B cell (primary cell): ENCODE data around the gene SHB. TPM values are rescaled to one million over a fixed set of nuclear protein-coding genes. Genes with fewer than 3 reads are reported as not detected.

ENCODE experiments used
- ATAC-seq: fragments of 200-7000 bp; cut with Tn5 transposase; one replicate; pipeline ENCODE4 v1.10.0; 2021; ENCODE audit warnings: low read depth, mild to moderate bottlenecking, moderate number of reproducible peaks, moderate library complexity
- CTCF ChIA-PET: fragments of 350-600 bp; sonication (Branson Sonifier 250); formaldehyde crosslinking; loops from one replicate; lab custom pipeline; 2021; ENCODE audit warnings: antibody characterized with exemption, inconsistent platforms; lab: Charles Lee
- POLR2A ChIA-PET: fragments of 350-600 bp; sonication (Branson Sonifier 250); formaldehyde crosslinking; loops from one replicate; lab custom pipeline; 2021; ENCODE audit warnings: antibody characterized with exemption; lab: Charles Lee
- DNase-seq: peaks from one replicate; pipeline ENCODE4 v3.0.0; 2013
- H2AFZ ChIP-seq: 2 replicates; pipeline ENCODE4 v1.6.1; 2012; ENCODE audit warnings: mild to moderate bottlenecking, low read depth, low read length; ENCODE audit not compliant: insufficient read depth, poor library complexity, severe bottlenecking
- H3K27ac ChIP-seq, 2 donors: 1 replicate in 1 of 2; 2 replicates in 1 of 2; pipeline ENCODE4 v1.5.1; 2012 to 2013; ENCODE audit warnings: low read length in 2 of 2, mild to moderate bottlenecking in 2 of 2, moderate library complexity in 1 of 2
- H3K27me3 ChIP-seq, 4 experiments: fragments of 200-600 bp in 1 of 4; sonication (generic) in 1 of 4; replicated peaks in 1 of 4; 1 replicate in 2 of 4; 2 replicates in 2 of 4; pipeline versions ENCODE4 v1.6.1 to v1.7.0; 2013 to 2016; ENCODE audit warnings: low read length in 3 of 4, mild to moderate bottlenecking in 2 of 4, mixed read lengths in 1 of 4, moderate library complexity in 1 of 4; ENCODE audit not compliant: insufficient read depth in 4 of 4, control insufficient read depth in 3 of 4; ENCODE audit errors: control extremely low read depth in 1 of 4
- H3K36me3 ChIP-seq, 2 experiments: replicated peaks in 1 of 2; 1 replicate in 1 of 2; 2 replicates in 1 of 2; pipeline versions ENCODE4 v1.6.1 to v1.7.1; 2013; ENCODE audit warnings: low read length in 1 of 2; ENCODE audit not compliant: insufficient read depth in 2 of 2, control insufficient read depth in 1 of 2; ENCODE audit errors: control extremely low read depth in 1 of 2, extremely low read depth in 1 of 2
- H3K4me1 ChIP-seq, 2 donors: fragments of 200-600 bp in 1 of 2; sonication (generic) in 1 of 2; 1 replicate in 1 of 2; 2 replicates in 1 of 2; pipeline versions ENCODE4 v1.5.1 to v1.6.1; 2013 to 2017; ENCODE audit warnings: low read length in 2 of 2; ENCODE audit not compliant: control insufficient read depth in 2 of 2, insufficient read depth in 2 of 2
- H3K4me2 ChIP-seq: replicated peaks from 2 replicates; pipeline ENCODE3; 2012; ENCODE audit warnings: mild to moderate bottlenecking, low read depth, low read length; ENCODE audit not compliant: poor library complexity, severe bottlenecking
- H3K4me3 ChIP-seq, 5 experiments: fragments of 200-600 bp in 1 of 5; sonication (generic) in 1 of 5; 1 replicate in 3 of 5; 2 replicates in 2 of 5; pipeline versions ENCODE4 v1.5.1 to v1.7.0; 2011 to 2016; ENCODE audit warnings: low read length in 4 of 5, mild to moderate bottlenecking in 4 of 5, low read depth in 2 of 5, control low read depth in 1 of 5, moderate library complexity in 1 of 5; ENCODE audit not compliant: insufficient read depth in 1 of 5; ENCODE audit errors: control extremely low read depth in 1 of 5, extremely low read depth in 1 of 5
- H3K79me2 ChIP-seq: fragments of 200-600 bp; sonication (generic); one replicate; pipeline ENCODE4 v1.6.0; 2016; ENCODE audit warnings: low read length; ENCODE audit not compliant: control insufficient read depth, insufficient read depth
- H3K9ac ChIP-seq: fragments of 200-600 bp; sonication (generic); 2 replicates; pipeline ENCODE4 v1.6.1; 2017; ENCODE audit warnings: mild to moderate bottlenecking, low read length, moderate library complexity
- H3K9me3 ChIP-seq, 3 donors: one replicate each; pipeline versions ENCODE4 v1.6.1 to v1.7.1; 2013; ENCODE audit warnings: low read length in 2 of 3; ENCODE audit not compliant: control insufficient read depth in 2 of 3, insufficient read depth in 1 of 3; ENCODE audit errors: control extremely low read depth in 1 of 3
- H4K20me1 ChIP-seq: 2 replicates; pipeline ENCODE4 v1.6.0; 2012; ENCODE audit warnings: mild to moderate bottlenecking, low read length; ENCODE audit not compliant: insufficient read depth, control insufficient read depth, poor library complexity, severe bottlenecking
- H3K27ac Mint-ChIP-seq: one replicate; pipeline ENCODE4 v1.8.0; 2021; ENCODE audit warnings: mixed read lengths
- H3K27me3 Mint-ChIP-seq: one replicate; pipeline ENCODE4 v1.8.0; 2021; ENCODE audit warnings: mixed read lengths
- H3K4me1 Mint-ChIP-seq: one replicate; pipeline ENCODE4 v1.8.0; 2021; ENCODE audit warnings: mixed read lengths
- H3K4me3 Mint-ChIP-seq: one replicate; pipeline ENCODE4 v1.8.0; 2021; ENCODE audit warnings: mixed read lengths
- H3K9me3 Mint-ChIP-seq: one replicate; pipeline ENCODE4 v1.8.0; 2022; ENCODE audit warnings: mixed read lengths; ENCODE audit not compliant: insufficient read depth
- EZH2 ChIP-seq: IDR thresholded peaks from 2 replicates; pipeline ENCODE4 v1.6.1; 2012; ENCODE audit warnings: borderline replicate concordance, low read depth, mild to moderate bottlenecking, moderate library complexity, low read length; ENCODE audit not compliant: insufficient read depth, poor library complexity, severe bottlenecking
- WGBS: methylation state at CpG from one replicate; pipeline ENCODE4 v1.1.5; 2013; ENCODE audit warnings: missing lambda C conversion rate; ENCODE audit not compliant: insufficient coverage; 5-methylcytosine and 5-hydroxymethylcytosine counted together
- intact Hi-C: fragments of 100-400 bp; cut with micrococcal nuclease; formaldehyde crosslinking; loops from one replicate; pipeline ENCODE4 v1.10.0; 2022
- polyA plus RNA-seq: library from polyadenylated mRNA; depleted of rRNA; stranded (reverse); fragments of >200 nt; gene quantifications from 2 replicates; pipeline ENCODE4 v1.2.3, GENCODE V29; 2012
- total RNA-seq, 2 donors: library from RNA; stranded (reverse); fragments of 120-200 nt in 1 of 2; gene quantifications; 1 replicate in 1 of 2; 2 replicates in 1 of 2; pipeline versions ENCODE4 v1.2.3 to v1.2.4, GENCODE V29; 2013 to 2022
- TF ChIP-seq, protein P1 (sequence below): fragments of 200-600 bp; IDR thresholded peaks from one replicate; pipeline ENCODE4 v1.8.0; 2022; ENCODE audit warnings: antibody characterized with exemption, mild to moderate bottlenecking

Gene SHB
- total and polyA plus RNA-seq, 2 donors (not counting 1 experiment from before 2014, with no cell fraction given): 0.06 to 1.9 TPM

DNA sequence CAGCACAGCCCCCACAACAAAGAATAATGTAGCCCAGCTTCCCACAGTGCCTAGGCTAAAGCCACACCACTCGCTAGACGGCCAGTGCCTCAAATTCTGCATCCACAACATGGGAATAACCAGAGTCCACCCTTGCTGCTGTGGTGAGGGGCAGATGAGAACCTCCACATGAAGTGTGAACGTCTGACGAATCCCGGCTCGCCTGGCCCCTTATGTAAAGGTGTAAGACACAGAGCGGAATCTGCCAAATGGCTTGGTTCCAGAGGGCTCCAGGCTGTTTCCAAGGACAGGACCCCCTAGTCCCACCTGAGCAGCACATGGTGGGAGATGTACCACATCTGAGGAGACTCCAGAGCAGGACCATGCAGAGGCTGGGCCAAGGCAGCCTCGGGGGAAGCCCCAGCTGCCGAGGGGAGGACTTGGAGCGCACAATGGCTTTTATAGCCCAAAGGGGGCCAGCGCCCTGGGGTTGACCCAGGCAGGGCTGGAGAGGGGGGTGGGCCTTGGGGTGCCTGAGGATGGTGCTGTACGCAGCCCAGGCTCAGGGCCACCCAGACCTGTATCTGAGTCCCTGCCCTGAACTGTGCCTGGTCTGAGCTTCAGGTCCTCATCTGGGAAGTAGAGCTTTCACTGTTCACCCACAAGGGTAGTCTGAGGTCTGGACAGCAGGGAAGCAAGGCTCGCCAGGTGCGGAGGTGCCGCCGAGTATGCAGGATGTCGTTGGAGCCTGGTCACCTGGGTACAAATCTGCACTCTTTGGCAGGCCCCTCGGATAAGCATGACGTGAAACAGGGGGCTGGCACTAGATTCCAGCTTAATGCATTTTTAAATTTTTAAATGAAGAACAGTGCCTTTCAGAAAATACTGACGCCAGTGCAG is 140.2 kb downstream of the SHB start:
- intact Hi-C loops: no loop called here
- H3K27me3 ChIP-seq: no peaks in the 10 kb centered on the region
- no peaks in the 10 kb centered on the region for H4K20me1 ChIP-seq
- DNase-seq: no peak
- WGBS: 84% methylated on average over 16 of the region's 20 CpGs
- peaks cover 7% of the 10 kb centered on the region for H3K27me3 Mint-ChIP-seq
- no peak overlapping the region for H3K4me3 ChIP-seq
- H3K9me3 ChIP-seq: peaks cover 0 to 4% (median 4%) of the 10 kb centered on the region in 3 donors
- no peak overlapping the region for H3K4me3 Mint-ChIP-seq
- no peak overlapping the region for H3K9ac ChIP-seq
- no peak for ATAC-seq
- H2AFZ ChIP-seq: no peak overlapping the region
- H3K79me2 ChIP-seq: no peaks in the 10 kb centered on the region
- no peaks in the 10 kb centered on the region for H3K4me1 Mint-ChIP-seq
- TF ChIP-seq, protein P1, sequence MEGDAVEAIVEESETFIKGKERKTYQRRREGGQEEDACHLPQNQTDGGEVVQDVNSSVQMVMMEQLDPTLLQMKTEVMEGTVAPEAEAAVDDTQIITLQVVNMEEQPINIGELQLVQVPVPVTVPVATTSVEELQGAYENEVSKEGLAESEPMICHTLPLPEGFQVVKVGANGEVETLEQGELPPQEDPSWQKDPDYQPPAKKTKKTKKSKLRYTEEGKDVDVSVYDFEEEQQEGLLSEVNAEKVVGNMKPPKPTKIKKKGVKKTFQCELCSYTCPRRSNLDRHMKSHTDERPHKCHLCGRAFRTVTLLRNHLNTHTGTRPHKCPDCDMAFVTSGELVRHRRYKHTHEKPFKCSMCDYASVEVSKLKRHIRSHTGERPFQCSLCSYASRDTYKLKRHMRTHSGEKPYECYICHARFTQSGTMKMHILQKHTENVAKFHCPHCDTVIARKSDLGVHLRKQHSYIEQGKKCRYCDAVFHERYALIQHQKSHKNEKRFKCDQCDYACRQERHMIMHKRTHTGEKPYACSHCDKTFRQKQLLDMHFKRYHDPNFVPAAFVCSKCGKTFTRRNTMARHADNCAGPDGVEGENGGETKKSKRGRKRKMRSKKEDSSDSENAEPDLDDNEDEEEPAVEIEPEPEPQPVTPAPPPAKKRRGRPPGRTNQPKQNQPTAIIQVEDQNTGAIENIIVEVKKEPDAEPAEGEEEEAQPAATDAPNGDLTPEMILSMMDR: no peak
- TF ChIP-seq EZH2: no peak
- no peak overlapping the region for H3K27ac ChIP-seq
- H3K4me2 ChIP-seq: no peak overlapping the region
- H3K4me1 ChIP-seq: no peaks in the 10 kb centered on the region
- H3K9me3 Mint-ChIP-seq: no peaks in the 10 kb centered on the region
- ChIA-PET POLR2A (no interaction called here), CTCF (interaction anchor here (0.9 kb wide), 1 partner anchor 15 kb away, joined by 3 read pairs; no protein-coding TSS in a partner anchor)
- no peaks in the 10 kb centered on the region for H3K36me3 ChIP-seq
- no peak overlapping the region for H3K27ac Mint-ChIP-seq
